Measurements from ENCODE around the gene WDR62.

WDR62 gene

DNA sequence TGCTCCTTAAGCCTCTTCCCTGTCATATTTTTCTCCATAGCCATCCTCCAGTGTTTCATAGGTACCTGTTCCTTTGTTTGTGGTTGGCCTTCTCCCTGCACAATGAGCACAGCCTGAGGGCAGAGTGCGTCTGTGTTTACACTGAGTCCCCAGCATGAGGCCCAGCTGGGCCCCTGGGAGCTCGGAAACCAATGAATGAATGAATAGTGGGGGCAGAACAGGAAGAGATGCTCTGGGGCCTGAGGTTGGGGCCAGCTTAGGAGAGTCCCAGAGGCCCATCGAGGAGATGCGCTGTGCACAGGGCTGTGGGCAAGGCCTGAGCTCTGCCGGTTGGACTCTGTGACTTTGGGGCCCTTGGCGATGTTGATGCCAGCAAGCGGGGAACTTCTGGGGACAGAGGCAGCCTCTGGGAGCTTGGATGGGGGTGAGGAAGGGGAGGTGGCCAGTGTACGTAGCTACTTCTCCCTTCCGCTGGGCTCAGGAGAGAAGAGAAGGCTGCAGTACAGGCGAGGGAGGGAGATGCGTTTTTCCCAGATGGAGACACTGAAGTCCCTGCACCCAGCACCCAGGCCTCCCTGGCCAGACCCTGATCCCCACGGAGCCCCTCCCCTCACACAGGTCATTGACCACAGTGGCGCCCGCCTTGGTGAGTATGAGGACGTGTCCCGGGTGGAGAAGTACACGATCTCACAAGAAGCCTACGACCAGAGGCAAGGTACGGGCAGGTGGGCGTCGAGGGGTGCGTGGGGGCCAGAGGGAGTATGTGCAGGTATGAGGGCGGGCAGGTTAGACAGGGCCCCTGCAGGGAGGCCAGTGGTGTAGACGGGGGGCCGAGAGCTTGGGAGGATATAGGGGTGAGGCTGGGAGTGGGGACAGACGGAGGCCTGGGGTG lies 65.6 kb downstream of the WDR62 start:
- no peak overlapping the region for H3K4me3 ChIP-seq (ENCODE audit: low read length)
- DNase-seq, result no peak
- WGBS (ENCODE audit: extremely low coverage, insufficient coverage, low lambda C conversion rate), result no CpG with 5 or more reads among the region's 26 CpGs
- H3K36me3 ChIP-seq (ENCODE audit: control insufficient read depth, insufficient read depth, low read length), result peaks cover 4% of the 10 kb centered on the region
- no peak overlapping the region for H3K9ac ChIP-seq (ENCODE audit: low read length)
- H2BK15ac ChIP-seq (replicated peaks; ENCODE audit: low read depth), result no peak overlapping the region
- H3K23ac ChIP-seq (ENCODE audit: low read length), result no peak overlapping the region
- H3K4me1 ChIP-seq (ENCODE audit: control insufficient read depth, low read depth, low read length), result peaks cover 4% of the 10 kb centered on the region
- peak overlapping the region; percentile 7 for H3K56ac ChIP-seq (ENCODE audit: low read length)
- H2BK5ac ChIP-seq (ENCODE audit: low read length), result no peak overlapping the region
- H3K79me1 ChIP-seq (ENCODE audit: low read length), result peaks cover 9% of the 10 kb centered on the region
- no peak overlapping the region for H3K4ac ChIP-seq (ENCODE audit: low read depth, low read length)
- no peak overlapping the region for H3K4me2 ChIP-seq (ENCODE audit: low read length)
- no peaks in the 10 kb centered on the region for H3K27me3 ChIP-seq (ENCODE audit: insufficient read depth, low read length, poor library complexity)
- H2BK120ac ChIP-seq (ENCODE audit: low read depth, low read length), result no peak overlapping the region
- no peak overlapping the region for H2AK5ac ChIP-seq (ENCODE audit: low read length)
- no peak overlapping the region for H4K8ac ChIP-seq (ENCODE audit: low read depth, low read length)
- no peak overlapping the region for H3K27ac ChIP-seq (ENCODE audit: low read depth, low read length)
- peaks cover 5% of the 10 kb centered on the region for H3K79me2 ChIP-seq (ENCODE audit: control insufficient read depth, insufficient read depth, low read length)
- H4K5ac ChIP-seq (ENCODE audit: low read length), result no peak overlapping the region
- H3K18ac ChIP-seq (ENCODE audit: low read length), result no peak overlapping the region

DNA sequence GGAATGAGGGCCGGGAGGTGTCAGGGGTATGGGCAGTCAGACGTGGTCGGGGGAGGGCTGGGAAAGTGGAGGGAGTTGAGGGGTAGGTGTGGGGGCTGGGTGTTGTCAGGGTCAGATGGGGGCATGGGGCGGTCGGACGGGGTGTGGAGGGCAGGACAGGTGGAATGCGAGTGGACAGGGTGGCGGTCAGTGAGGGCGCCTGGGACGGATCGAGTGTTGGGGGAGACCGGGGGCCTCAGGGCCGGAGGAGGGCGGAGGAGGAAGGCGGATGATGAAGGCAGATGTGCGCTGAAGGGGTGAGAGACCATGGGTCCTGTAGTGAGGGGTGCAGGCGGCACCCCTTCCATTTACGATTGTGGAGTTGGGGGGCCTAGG lies 66.3 kb downstream of the WDR62 start:
- Histone ChIP-seq H2AK5ac (ENCODE audit: low read length) (no peak overlapping the region), H3K4me2 (ENCODE audit: low read length) (no peak overlapping the region)
- no CpG with 5 or more reads among the region's 18 CpGs for WGBS (ENCODE audit: extremely low coverage, insufficient coverage, low lambda C conversion rate)

DNA sequence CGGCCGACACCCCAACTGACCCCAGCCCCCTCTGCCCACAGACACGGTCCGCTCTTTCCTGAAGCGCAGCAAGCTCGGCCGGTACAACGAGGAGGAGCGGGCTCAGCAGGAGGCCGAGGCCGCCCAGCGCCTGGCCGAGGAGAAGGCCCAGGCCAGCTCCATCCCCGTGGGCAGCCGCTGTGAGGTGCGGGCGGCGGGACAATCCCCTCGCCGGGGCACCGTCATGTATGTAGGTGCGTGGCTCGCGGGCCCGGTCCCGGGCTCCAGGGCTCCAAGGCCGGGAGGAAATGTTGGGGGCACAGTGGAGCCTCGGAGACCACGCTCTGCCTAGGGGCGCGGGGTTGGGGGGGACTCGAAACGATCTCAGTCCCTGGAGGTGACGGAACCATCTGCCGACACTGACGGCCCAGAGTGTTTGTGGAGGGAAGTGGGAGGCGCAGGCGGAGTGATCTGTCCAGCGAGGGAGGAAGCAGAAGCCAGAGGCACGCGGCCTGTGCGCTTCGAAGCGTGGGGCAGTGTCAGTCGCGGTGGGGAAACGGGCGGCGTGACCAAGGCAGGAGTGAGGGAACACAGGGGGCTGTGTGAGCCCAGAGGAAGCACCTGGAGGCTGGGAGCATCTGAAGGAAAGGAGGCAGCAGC lies 66.9 kb downstream of the WDR62 start:
- no peaks in the 10 kb centered on the region for H3K4me1 ChIP-seq (ENCODE audit: control insufficient read depth, low read depth, low read length)
- H3K79me2 ChIP-seq (ENCODE audit: control insufficient read depth, insufficient read depth, low read length), result no peaks in the 10 kb centered on the region
- peaks cover 3% of the 10 kb centered on the region for H3K79me1 ChIP-seq (ENCODE audit: low read length)
- DNase-seq, result no peak
- H2BK5ac ChIP-seq (ENCODE audit: low read length), result no peak overlapping the region
- H3K18ac ChIP-seq (ENCODE audit: low read length), result no peak overlapping the region
- H3K27me3 ChIP-seq (ENCODE audit: insufficient read depth, low read length, poor library complexity), result no peaks in the 10 kb centered on the region
- peaks cover 2% of the 10 kb centered on the region for H3K36me3 ChIP-seq (ENCODE audit: control insufficient read depth, insufficient read depth, low read length)
- no peak overlapping the region for H3K56ac ChIP-seq (ENCODE audit: low read length)
- H2AK5ac ChIP-seq (ENCODE audit: low read length), result no peak overlapping the region
- H3K4me3 ChIP-seq (ENCODE audit: low read length), result no peak overlapping the region
- no peak overlapping the region for H2BK120ac ChIP-seq (ENCODE audit: low read depth, low read length)
- no CpG with 5 or more reads among the region's 49 CpGs for WGBS (ENCODE audit: extremely low coverage, insufficient coverage, low lambda C conversion rate)
- H2BK15ac ChIP-seq (replicated peaks; ENCODE audit: low read depth), result no peak overlapping the region
- no peak overlapping the region for H3K23ac ChIP-seq (ENCODE audit: low read length)
- no peak overlapping the region for H3K4me2 ChIP-seq (ENCODE audit: low read length)
- H3K27ac ChIP-seq (ENCODE audit: low read depth, low read length), result no peak overlapping the region
- no peak overlapping the region for H3K9ac ChIP-seq (ENCODE audit: low read length)
- H4K8ac ChIP-seq (ENCODE audit: low read depth, low read length), result no peak overlapping the region
- no peak overlapping the region for H4K5ac ChIP-seq (ENCODE audit: low read length)
- no peak overlapping the region for H3K4ac ChIP-seq (ENCODE audit: low read depth, low read length)

More for the DNA sequence above, 66.3 kb downstream of the WDR62 start:
- H3K4me1 ChIP-seq (ENCODE audit: control insufficient read depth, low read depth, low read length), result peaks cover 4% of the 10 kb centered on the region
- no peak overlapping the region for H3K4ac ChIP-seq (ENCODE audit: low read depth, low read length)
- H3K9ac ChIP-seq (ENCODE audit: low read length), result no peak overlapping the region
- DNase-seq, result no peak
- peaks cover 5% of the 10 kb centered on the region for H3K79me2 ChIP-seq (ENCODE audit: control insufficient read depth, insufficient read depth, low read length)
- no peak overlapping the region for H2BK5ac ChIP-seq (ENCODE audit: low read length)
- H4K5ac ChIP-seq (ENCODE audit: low read length), result no peak overlapping the region
- H3K18ac ChIP-seq (ENCODE audit: low read length), result no peak overlapping the region
- no peak overlapping the region for H2BK15ac ChIP-seq (replicated peaks; ENCODE audit: low read depth)
- H3K23ac ChIP-seq (ENCODE audit: low read length), result no peak overlapping the region
- no peak overlapping the region for H3K4me3 ChIP-seq (ENCODE audit: low read length)
- H3K56ac ChIP-seq (ENCODE audit: low read length), result no peak overlapping the region
- H3K36me3 ChIP-seq (ENCODE audit: control insufficient read depth, insufficient read depth, low read length), result peaks cover 4% of the 10 kb centered on the region
- H3K27ac ChIP-seq (ENCODE audit: low read depth, low read length), result no peak overlapping the region
- H2BK120ac ChIP-seq (ENCODE audit: low read depth, low read length), result no peak overlapping the region
- H4K8ac ChIP-seq (ENCODE audit: low read depth, low read length), result no peak overlapping the region
- H3K27me3 ChIP-seq (ENCODE audit: insufficient read depth, low read length, poor library complexity), result no peaks in the 10 kb centered on the region
- peaks cover 9% of the 10 kb centered on the region for H3K79me1 ChIP-seq (ENCODE audit: low read length)

DNA sequence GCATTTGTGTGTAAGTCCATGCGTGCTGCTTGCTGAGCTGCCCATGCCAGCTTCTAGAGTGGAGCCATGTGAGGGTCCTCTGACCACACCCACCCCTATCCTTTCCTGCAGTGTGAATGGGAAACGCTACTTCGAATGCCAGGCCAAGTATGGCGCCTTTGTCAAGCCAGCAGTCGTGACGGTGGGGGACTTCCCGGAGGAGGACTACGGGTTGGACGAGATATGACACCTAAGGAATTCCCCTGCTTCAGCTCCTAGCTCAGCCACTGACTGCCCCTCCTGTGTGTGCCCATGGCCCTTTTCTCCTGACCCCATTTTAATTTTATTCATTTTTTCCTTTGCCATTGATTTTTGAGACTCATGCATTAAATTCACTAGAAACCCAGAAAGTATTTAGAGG lies 70.9 kb downstream of the WDR62 start:
- Histone ChIP-seq H4K5ac (ENCODE audit: low read length) (no peak overlapping the region), H3K4me3 (ENCODE audit: low read length) (no peak overlapping the region), H3K18ac (ENCODE audit: low read length) (no peak overlapping the region), H3K79me1 (ENCODE audit: low read length) (no peaks in the 10 kb centered on the region), H3K4ac (ENCODE audit: low read depth, low read length) (no peak overlapping the region), H3K79me2 (ENCODE audit: control insufficient read depth, insufficient read depth, low read length) (no peaks in the 10 kb centered on the region), H3K23ac (ENCODE audit: low read length) (no peak overlapping the region), H3K4me1 (ENCODE audit: control insufficient read depth, low read depth, low read length) (no peaks in the 10 kb centered on the region), H4K8ac (ENCODE audit: low read depth, low read length) (no peak overlapping the region), H2BK5ac (ENCODE audit: low read length) (no peak overlapping the region), H3K27ac (ENCODE audit: low read depth, low read length) (no peak overlapping the region), H3K56ac (ENCODE audit: low read length) (no peak overlapping the region), H2BK15ac (replicated peaks; ENCODE audit: low read depth) (no peak overlapping the region), H3K27me3 (ENCODE audit: insufficient read depth, low read length, poor library complexity) (no peaks in the 10 kb centered on the region), H3K9ac (ENCODE audit: low read length) (no peak overlapping the region), H2BK120ac (ENCODE audit: low read depth, low read length) (no peak overlapping the region), H3K4me2 (ENCODE audit: low read length) (no peak overlapping the region), H2AK5ac (ENCODE audit: low read length) (no peak overlapping the region), H3K36me3 (ENCODE audit: control insufficient read depth, insufficient read depth, low read length) (no peaks in the 10 kb centered on the region)
- no CpG with 5 or more reads among the region's 9 CpGs for WGBS (ENCODE audit: extremely low coverage, insufficient coverage, low lambda C conversion rate)
- no peak for DNase-seq

DNA sequence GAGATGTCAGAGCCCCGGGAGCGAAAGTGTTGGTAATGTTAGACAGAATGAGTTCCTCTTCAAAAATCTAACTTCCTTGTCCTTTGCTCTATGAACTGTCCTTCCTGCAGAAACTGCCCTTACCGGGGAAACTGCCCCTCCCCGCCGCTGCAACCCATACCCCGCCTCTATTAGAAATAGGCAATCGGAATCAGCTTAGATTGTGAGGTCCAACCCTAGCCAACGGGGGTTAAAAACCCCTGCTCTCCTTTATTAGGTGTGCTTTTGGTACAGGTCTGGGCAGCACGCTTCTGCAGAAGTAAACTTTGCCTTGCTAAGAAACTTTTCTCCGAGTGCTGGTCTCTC lies 73.7 kb downstream of the WDR62 start:
- Histone ChIP-seq H3K23ac (ENCODE audit: low read length) (no peak overlapping the region), H3K4me2 (ENCODE audit: low read length) (peak overlapping the region; percentile 73), H3K79me2 (ENCODE audit: control insufficient read depth, insufficient read depth, low read length) (no peaks in the 10 kb centered on the region), H3K27ac (ENCODE audit: low read depth, low read length) (peak overlapping the region; percentile 84), H3K4me1 (ENCODE audit: control insufficient read depth, low read depth, low read length) (no peaks in the 10 kb centered on the region), H4K8ac (ENCODE audit: low read depth, low read length) (no peak overlapping the region), H2BK15ac (replicated peaks; ENCODE audit: low read depth) (no peak overlapping the region), H2BK120ac (ENCODE audit: low read depth, low read length) (no peak overlapping the region), H4K5ac (ENCODE audit: low read length) (no peak overlapping the region), H3K9ac (ENCODE audit: low read length) (peak overlapping the region; percentile 81), H2BK5ac (ENCODE audit: low read length) (no peak overlapping the region), H3K27me3 (ENCODE audit: insufficient read depth, low read length, poor library complexity) (no peaks in the 10 kb centered on the region), H3K4me3 (ENCODE audit: low read length) (peak overlapping the region; percentile 43), H3K36me3 (ENCODE audit: control insufficient read depth, insufficient read depth, low read length) (no peaks in the 10 kb centered on the region), H3K79me1 (ENCODE audit: low read length) (no peaks in the 10 kb centered on the region), H3K4ac (ENCODE audit: low read depth, low read length) (peak overlapping the region; percentile 2), H3K18ac (ENCODE audit: low read length) (peak overlapping the region; percentile 45), H3K56ac (ENCODE audit: low read length) (peak overlapping the region; percentile 90), H2AK5ac (ENCODE audit: low read length) (no peak overlapping the region)
- no peak for DNase-seq
- WGBS (ENCODE audit: extremely low coverage, insufficient coverage, low lambda C conversion rate), result no CpG with 5 or more reads among the region's 10 CpGs

Measured in mesendoderm (in vitro differentiated cells).